ENCODE results near the gene COL6A1. TPM values are rescaled to one million over a fixed set of nuclear protein-coding genes. Genes with fewer than 3 reads are reported as not detected.

COL6A1 gene
- polyA plus RNA-seq, 2 of the 4 experiments (the other 2 are of a cell fraction) = 3.9 to 18.3 TPM

GRCh38 chr21:45948576-45949141 is 32.9 kb upstream of the COL6A1 start (continued):
- no peak for TF ChIP-seq RARB (CRISPR knock-in tag; IDR thresholded peaks at IDR 0.05)
- TF ChIP-seq E2F6 (IDR thresholded peaks at IDR 0.05; ENCODE audit: borderline replicate concordance, low read depth) = no peak
- TF ChIP-seq KDM5A (IDR thresholded peaks at IDR 0.05) = no peak
- no peak for TF ChIP-seq JUNB (IDR thresholded peaks at IDR 0.05)

GRCh38 chr21:45949928-45950739 is 31.4 kb upstream of the COL6A1 start:
- peak overlapping the region; percentile 32; the same call in 1 of the 3 replicates for H3K4me2 ChIP-seq
- DNase-seq (ENCODE audit: low read depth in 1 of 2, low spot score in 1 of 2) (no peak), FAIRE-seq (no peak), ATAC-seq (no peak)
- POLR2A ChIA-PET = no interaction called here
- CTCF ChIA-PET = interaction anchor here (1.7 kb wide), 1 partner anchor 20 kb away, joined by 6 read pairs; no protein-coding TSS in a partner anchor
- no peaks in the 10 kb centered on the region for H3K4me1 ChIP-seq
- TF ChIP-seq KDM1A (IDR thresholded peaks at IDR 0.05; ENCODE audit: low read depth) = no peak
- TF ChIP-seq REST (IDR thresholded peaks at IDR 0.05) = no peak
- TF ChIP-seq EHMT2 (IDR thresholded peaks at IDR 0.05; ENCODE audit: low read depth) = no peak
- TF ChIP-seq ATOH8 (CRISPR knock-in tag; IDR thresholded peaks at IDR 0.05; ENCODE audit: low read depth) = no peak
- no peak for TF ChIP-seq TP53 (CRISPR knock-in tag; IDR thresholded peaks at IDR 0.05)
- no peak for TF ChIP-seq EHF (CRISPR knock-in tag; IDR thresholded peaks at IDR 0.05)
- no peak for TF ChIP-seq MYC (IDR thresholded peaks at IDR 0.05; ENCODE audit: borderline replicate concordance, low read length)
- TF ChIP-seq SMC3 (IDR thresholded peaks at IDR 0.05) = no peak
- no peak for TF ChIP-seq CBX8 (IDR thresholded peaks at IDR 0.05)
- TF ChIP-seq RCOR1 (IDR thresholded peaks at IDR 0.05; ENCODE audit: low read depth, low read length) = no peak
- TF ChIP-seq BHLHE40 (IDR thresholded peaks at IDR 0.05; ENCODE audit: low read depth, low read length) = no peak
- TF ChIP-seq CEBPB (IDR thresholded peaks at IDR 0.05) = no peak
- no peak for TF ChIP-seq RFX5 (IDR thresholded peaks at IDR 0.05)
- TF ChIP-seq JUNB (IDR thresholded peaks at IDR 0.05) = no peak
- no peak for TF ChIP-seq CTCF (IDR thresholded peaks at IDR 0.05)
- 73% methylated on average over 3 of the region's 35 CpGs for WGBS (ENCODE audit: missing lambda C conversion rate)
- no peak overlapping the region for H3K4me3 ChIP-seq
- H3K9me3 ChIP-seq = no peaks in the 10 kb centered on the region
- no peak overlapping the region for H3K27ac ChIP-seq

Data from A549 (cell line).